GM10266 (cell line): ENCODE data around the gene ABL2.
"Not testable (repeated sequence)": the region's sequence is repeated elsewhere in the genome, so short reads cannot be mapped to it uniquely, and the experiment has no call there.

Experiments used
- DNase-seq: peaks from one replicate; pipeline ENCODE4 v3.0.0; 2012; ENCODE audit errors: extremely low spot score
- CTCF ChIP-seq: IDR thresholded peaks from 2 replicates; pipeline ENCODE4 v1.5.1; 2012; ENCODE audit warnings: mild to moderate bottlenecking, low read depth; ENCODE audit not compliant: control insufficient read depth, insufficient read depth; ENCODE audit errors: missing control alignments

The ABL2 gene

DNA sequence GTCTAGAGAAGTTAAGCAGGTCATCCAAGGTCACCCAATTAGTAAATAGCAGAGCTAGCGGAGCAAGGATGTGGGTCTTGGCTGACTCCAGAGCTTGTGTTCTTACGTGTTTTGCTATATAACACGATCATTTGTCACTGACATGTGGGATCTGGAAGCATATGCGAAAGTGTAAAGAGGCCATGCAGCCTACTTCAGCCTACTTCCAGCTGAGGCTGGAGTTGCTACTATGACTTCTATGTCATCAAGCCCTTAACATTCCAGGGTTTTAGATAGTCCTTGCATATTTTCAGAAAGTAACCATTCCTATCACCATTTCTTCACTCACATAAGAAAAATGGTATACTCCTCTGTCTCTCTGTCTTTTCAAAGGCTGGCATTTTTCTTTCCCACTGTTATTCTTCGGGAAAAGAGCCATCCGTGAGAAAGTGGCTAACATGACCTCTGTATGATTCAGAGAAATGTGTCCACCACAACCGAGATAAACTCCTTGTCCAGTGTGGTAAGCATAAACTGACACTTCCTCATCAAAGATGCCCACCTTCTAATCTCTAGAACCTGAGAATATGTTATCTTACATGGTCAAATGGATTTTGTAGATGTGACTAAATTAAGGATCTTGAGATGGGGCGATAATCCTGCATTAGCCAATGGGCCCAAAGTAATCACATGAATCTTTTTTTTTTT, 24.0 kb upstream of the ABL2 start:
- DNase-seq: no peak
- no peak for TF ChIP-seq CTCF

DNA sequence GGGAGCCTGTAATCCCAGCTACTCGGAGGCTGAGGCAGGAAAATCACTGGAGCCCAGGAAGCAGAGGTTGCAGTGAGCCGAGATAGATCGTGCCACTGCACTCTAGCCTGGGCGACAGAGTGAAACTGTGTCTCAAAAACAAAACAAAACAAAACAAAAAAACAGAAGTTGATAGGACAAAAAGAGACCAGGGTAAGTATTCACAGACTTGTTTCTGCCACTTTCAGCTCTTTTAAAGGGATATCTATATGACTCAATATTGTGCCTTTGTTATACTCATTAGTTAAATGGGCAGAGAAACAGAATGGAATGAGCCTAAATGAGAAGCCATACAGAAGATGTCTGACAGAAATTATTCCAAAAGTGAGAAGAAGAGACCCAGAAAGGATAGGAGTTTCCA, 23.1 kb upstream of the ABL2 start:
- TF ChIP-seq CTCF: no peak
- DNase-seq: no peak

DNA sequence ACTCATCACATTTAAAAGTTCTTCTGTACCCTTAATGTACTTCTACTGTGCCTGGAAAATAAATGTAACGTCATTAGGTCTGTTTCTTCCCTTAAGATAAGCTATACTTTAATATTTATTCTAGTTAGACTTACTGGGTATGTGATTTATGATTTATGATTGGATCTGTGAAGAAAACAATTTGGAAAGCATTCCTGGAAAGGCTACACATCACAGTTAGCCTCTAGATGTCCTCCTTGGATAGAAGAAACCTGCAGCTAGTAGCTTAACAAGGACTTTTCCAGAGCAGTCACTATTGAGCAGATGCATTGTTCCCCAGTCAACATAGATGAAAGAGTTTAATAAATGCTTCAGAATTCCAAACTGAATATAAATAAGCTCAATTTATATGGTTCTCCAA, 22.2 kb upstream of the ABL2 start:
- DNase-seq: no peak
- no peak for TF ChIP-seq CTCF

- DNase-seq: no peak
- no peak for TF ChIP-seq CTCF
Observed at GRCh38 chr1:179247923-179248322, 18.4 kb upstream of the ABL2 start.

GRCh38 chr1:179245426-179245825, 15.9 kb upstream of the ABL2 start:
- not testable (repeated sequence) for DNase-seq

DNA sequence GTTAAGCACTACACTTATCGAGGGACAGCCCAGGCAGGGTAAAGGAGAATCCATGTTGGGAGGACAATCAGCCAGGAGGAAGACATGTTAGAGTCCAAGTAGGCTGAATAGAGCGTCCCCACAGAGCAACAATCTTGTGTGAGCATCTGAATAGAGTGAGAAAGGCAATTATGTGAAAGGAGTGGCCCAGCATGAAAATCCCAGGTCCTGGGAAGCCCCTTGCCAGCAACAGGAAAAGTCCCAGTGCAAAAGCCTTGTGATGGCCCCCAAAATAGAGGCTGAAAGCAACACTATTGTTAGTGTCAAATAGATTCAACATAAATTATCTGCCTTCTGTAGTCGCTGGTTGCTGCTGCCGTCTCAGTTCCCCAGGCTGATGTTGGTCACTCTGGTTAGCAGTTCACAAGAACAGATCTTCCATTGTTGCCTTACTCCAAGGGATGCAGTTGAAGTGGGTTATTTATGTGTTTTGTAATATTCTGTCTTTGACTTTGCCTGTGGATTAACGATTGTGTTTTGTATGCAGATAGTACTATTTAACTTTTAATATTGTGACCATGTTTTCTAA, 12.1 kb upstream of the ABL2 start:
- no peak for TF ChIP-seq CTCF

DNA sequence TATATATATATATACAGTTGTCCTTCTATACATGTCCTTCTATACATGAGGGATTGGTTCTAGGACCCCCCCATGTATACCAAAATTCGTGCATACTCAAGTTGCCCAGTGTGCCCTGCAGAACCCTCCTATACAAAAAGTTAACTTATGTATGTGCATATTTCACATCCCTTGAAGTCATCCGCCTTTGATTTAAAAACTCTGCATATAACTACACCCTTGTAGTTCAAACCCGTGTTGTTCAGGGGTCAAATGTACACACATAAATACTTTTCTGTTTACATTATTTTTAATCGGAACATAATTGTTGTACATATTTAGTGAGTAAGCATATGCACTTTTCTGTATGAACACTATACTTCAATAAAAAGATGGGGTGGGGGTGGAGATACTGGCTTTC, 7.7 kb upstream of the ABL2 start:
- DNase-seq: no peak
- no peak for TF ChIP-seq CTCF

More for the DNA sequence above, 12.1 kb upstream of the ABL2 start:
- no peak for DNase-seq
